CD4-positive, alpha-beta T cell treated with Interleukin-17A for 4 hours (primary cell): ENCODE results near the gene FRMD3.

Experiments
- DNase-seq: peaks from one replicate; pipeline ENCODE4 v3.0.0-alpha.2; 2020; ENCODE audit warnings: mixed read lengths

The FRMD3 gene

GRCh38 chr9:83327323-83327722 lies 210.9 kb downstream of the FRMD3 start:
- DNase-seq = no peak

GRCh38 chr9:83323148-83323547 lies 215.1 kb downstream of the FRMD3 start:
- DNase-seq = no peak

GRCh38 chr9:83322438-83322837 lies 215.8 kb downstream of the FRMD3 start:
- DNase-seq = no peak

GRCh38 chr9:83317244-83317643 lies 221.0 kb downstream of the FRMD3 start:
- no peak for DNase-seq

- DNase-seq = no peak
These were observed 222.6 kb downstream of the FRMD3 start for GRCh38 chr9:83315649-83316048.

GRCh38 chr9:83313781-83314180 lies 224.4 kb downstream of the FRMD3 start:
- no peak for DNase-seq

GRCh38 chr9:83312537-83312936 lies 225.7 kb downstream of the FRMD3 start:
- no peak for DNase-seq

- DNase-seq = no peak
These were observed 231.0 kb downstream of the FRMD3 start for GRCh38 chr9:83307066-83307724.

GRCh38 chr9:83304686-83305085 lies 233.5 kb downstream of the FRMD3 start:
- no peak for DNase-seq

GRCh38 chr9:83299571-83299970 lies 238.6 kb downstream of the FRMD3 start:
- DNase-seq = no peak

GRCh38 chr9:83299094-83299493 lies 239.1 kb downstream of the FRMD3 start:
- DNase-seq = no peak

GRCh38 chr9:83296123-83296522 lies 242.1 kb downstream of the FRMD3 start:
- no peak for DNase-seq

GRCh38 chr9:83294816-83295215 lies 243.4 kb downstream of the FRMD3 start:
- DNase-seq = no peak

GRCh38 chr9:83291196-83291595 lies 247.0 kb downstream of the FRMD3 start:
- DNase-seq = no peak

- DNase-seq = no peak
These were observed 247.5 kb downstream of the FRMD3 start for GRCh38 chr9:83290692-83291091.

GRCh38 chr9:83287021-83287420 lies 251.2 kb downstream of the FRMD3 start:
- DNase-seq = no peak

GRCh38 chr9:83285445-83286225 lies 252.6 kb downstream of the FRMD3 start:
- DNase-seq = no peak

GRCh38 chr9:83284746-83285145 lies 253.5 kb downstream of the FRMD3 start:
- no peak for DNase-seq

GRCh38 chr9:83283528-83283927 lies 254.7 kb downstream of the FRMD3 start:
- no peak for DNase-seq

- no peak for DNase-seq
These were observed 256.6 kb downstream of the FRMD3 start for GRCh38 chr9:83281306-83282255.

- no peak for DNase-seq
These were observed 257.4 kb downstream of the FRMD3 start for GRCh38 chr9:83280790-83281189.

GRCh38 chr9:83280268-83280667 lies 257.9 kb downstream of the FRMD3 start:
- DNase-seq = no peak

- DNase-seq = no peak
These were observed 263.4 kb downstream of the FRMD3 start for GRCh38 chr9:83274787-83275186.
